ENCODE results near the gene USP30.
A peak's percentile ranks its signal among the peaks of the same experiment; 100 is the strongest.

USP30 gene

GRCh38 chr12:109085590-109085989 is 33.2 kb downstream of the USP30 start:
- TF ChIP-seq, protein P1, sequence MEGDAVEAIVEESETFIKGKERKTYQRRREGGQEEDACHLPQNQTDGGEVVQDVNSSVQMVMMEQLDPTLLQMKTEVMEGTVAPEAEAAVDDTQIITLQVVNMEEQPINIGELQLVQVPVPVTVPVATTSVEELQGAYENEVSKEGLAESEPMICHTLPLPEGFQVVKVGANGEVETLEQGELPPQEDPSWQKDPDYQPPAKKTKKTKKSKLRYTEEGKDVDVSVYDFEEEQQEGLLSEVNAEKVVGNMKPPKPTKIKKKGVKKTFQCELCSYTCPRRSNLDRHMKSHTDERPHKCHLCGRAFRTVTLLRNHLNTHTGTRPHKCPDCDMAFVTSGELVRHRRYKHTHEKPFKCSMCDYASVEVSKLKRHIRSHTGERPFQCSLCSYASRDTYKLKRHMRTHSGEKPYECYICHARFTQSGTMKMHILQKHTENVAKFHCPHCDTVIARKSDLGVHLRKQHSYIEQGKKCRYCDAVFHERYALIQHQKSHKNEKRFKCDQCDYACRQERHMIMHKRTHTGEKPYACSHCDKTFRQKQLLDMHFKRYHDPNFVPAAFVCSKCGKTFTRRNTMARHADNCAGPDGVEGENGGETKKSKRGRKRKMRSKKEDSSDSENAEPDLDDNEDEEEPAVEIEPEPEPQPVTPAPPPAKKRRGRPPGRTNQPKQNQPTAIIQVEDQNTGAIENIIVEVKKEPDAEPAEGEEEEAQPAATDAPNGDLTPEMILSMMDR (conservative IDR thresholded peaks at IDR 0.05; ENCODE audit: low read depth, low read length), result no peak
- no peak overlapping the region for H3K4me3 ChIP-seq (ENCODE audit: low read depth, low read length)
- DNase-seq (ENCODE audit: low read depth), result no peak

- DNase-seq (ENCODE audit: low read depth), result no peak
- TF ChIP-seq, protein P1 (conservative IDR thresholded peaks at IDR 0.05; ENCODE audit: low read depth, low read length), result no peak
- no peak overlapping the region for H3K4me3 ChIP-seq (ENCODE audit: low read depth, low read length)
These were observed 34.9 kb downstream of the USP30 start for GRCh38 chr12:109087250-109087649.

DNA sequence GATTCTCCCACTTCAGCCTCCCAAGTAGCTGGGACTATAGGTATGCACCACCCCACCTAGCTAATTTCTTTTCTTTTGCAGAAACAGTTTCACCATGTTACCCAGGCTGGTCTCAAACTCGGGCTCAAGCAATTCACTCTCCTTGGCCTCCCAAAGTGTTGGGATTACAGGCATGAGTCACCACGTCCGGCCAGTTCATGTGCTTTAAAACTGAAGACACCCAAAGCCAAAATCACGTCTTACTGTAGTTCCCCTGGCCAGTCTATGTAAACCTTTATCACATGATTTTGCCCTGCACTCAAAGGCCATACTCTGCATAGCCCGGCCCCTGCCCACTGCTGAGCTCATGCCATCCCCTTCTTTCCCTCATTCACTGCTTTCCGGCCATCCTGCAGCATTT is 36.4 kb downstream of the USP30 start:
- no peak overlapping the region for H3K4me3 ChIP-seq (ENCODE audit: low read depth, low read length)
- TF ChIP-seq, protein P1 (conservative IDR thresholded peaks at IDR 0.05; ENCODE audit: low read depth, low read length), result no peak
- no peak for DNase-seq (ENCODE audit: low read depth)

DNA sequence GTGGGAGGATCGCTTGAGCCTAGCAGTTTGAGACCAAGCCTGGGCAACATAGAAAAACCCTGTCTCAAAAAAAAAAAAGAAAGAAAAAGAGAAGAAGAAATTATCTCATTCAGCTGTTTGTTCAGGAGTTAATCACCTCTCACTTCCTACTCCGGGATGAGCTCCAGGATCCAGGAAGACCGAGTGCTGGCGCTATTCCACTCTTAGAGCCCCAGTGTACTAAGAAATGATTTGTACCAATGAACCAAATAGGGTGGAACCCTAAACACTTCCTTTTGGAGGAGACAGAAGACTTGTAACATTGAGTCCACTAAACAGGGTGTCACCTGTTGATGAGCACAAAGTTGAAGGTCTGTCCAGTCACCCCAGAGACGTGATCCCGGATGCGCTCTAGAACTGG is 37.3 kb downstream of the USP30 start:
- H3K4me3 ChIP-seq (ENCODE audit: low read depth, low read length), result no peak overlapping the region
- TF ChIP-seq, protein P1 (conservative IDR thresholded peaks at IDR 0.05; ENCODE audit: low read depth, low read length), result no peak
- DNase-seq (ENCODE audit: low read depth), result no peak

- TF ChIP-seq, protein P1 (conservative IDR thresholded peaks at IDR 0.05; ENCODE audit: low read depth, low read length), result no peak
- H3K4me3 ChIP-seq (ENCODE audit: low read depth, low read length), result peak overlapping the region; percentile 66
- DNase-seq (ENCODE audit: low read depth), result no peak
These were observed 40.2 kb downstream of the USP30 start for GRCh38 chr12:109092497-109093021.

DNA sequence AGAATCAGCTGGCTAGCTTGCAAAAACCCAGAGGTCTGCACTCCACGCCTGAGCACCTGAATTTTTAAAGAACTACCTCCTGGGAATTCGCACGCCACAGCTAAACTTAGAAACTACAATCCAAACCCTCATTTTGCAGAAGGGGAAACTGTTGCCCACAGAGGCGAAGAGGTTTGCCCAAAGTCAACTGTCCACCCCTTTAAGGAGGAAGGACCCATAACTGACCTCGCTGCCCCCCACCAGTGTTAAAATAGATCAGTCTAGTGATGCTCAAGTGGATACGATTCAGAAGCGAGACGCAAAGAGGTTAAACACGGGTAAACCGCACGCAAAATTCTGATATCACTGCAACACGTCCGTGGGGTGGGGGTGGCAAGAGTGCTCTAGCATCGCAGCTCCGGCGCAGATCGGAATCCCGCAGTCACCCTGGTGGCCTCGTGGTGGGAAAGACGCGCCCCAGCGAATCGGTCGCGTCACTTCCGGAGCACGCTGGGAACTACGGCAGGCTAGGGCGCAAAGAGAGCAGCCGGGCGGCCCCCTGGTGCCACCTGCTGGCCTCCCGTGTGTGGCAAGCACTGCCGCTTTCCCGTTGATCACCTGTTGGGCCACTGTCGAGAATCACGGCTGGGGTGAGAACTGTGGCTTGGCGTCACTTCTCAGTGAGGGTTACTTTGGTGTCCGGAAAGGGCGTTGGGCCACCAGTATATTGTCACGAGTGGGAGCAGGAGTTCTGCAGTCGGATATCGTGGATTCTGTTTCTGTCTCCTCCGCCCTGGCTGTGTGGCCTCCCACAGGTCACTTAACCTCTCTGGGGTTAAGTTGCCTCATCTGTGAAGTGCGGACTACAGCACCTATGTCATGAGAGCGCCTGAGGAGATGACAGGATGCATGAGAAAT is 40.9 kb downstream of the USP30 start, which contains the start of gene ALKBH2:
Gene ALKBH2 (minus strand): TSS at position 451 of the 897 bp plus-strand sequence. CDS start 686 bp downstream, outside the sequence.
- peak within 1 kb of the TSS; percentile 66 for H3K4me3 ChIP-seq (ENCODE audit: low read depth, low read length)
- peak; percentile 91 for DNase-seq (ENCODE audit: low read depth)
- TF ChIP-seq, protein P1 (conservative IDR thresholded peaks at IDR 0.05; ENCODE audit: low read depth, low read length), result peak; percentile 98
